OCI-M2 (cell line): Measurements from ENCODE around the gene KIRREL3.

Source experiments
- DNase-seq: peaks from one replicate; lab custom pipeline; 2025; ENCODE audit not compliant: unreplicated experiment; lab: John Stamatoyannopoulos, UW

Gene KIRREL3

DNA sequence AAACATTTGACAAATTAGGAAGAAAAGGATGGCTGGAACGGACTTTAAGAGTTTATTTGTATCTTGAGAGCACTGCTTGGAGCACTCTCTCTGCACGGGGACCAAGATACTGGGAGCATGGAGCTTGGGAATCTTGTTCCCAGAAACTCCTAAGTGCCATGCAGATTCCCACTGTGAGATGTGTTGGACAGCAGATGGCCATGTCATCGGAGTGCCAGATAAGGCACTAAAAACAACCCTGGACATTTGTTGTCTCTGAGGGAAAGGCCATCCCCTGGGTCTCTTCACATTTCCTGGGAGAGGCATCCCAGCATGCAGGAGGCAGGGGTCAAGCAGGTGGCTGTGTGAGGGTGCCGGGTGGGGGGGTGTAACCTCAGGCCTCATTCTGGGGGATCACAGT lies 2.9 kb downstream of the KIRREL3 start:
- DNase-seq: no peak

DNA sequence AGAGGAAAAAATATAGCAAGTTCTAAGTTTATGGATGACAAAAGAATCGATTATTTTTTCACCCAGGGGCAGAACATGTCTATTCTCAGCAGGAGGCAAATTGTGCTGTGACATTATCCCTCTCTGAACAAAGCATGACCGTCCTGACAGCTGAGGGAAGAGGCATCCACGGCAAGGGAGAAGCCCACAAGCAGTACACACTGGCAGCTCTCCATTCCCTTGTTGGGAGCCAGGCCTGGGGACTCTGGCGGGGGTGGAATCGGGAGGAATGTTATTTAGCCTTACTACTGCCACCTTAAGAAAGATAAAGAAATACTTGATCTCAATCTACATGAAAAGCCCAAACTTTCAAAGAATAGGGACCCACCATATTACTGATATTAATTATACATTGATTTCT lies 3.4 kb downstream of the KIRREL3 start:
- DNase-seq: no peak

- DNase-seq: no peak
Measured at GRCh38 chr11:126996036-126996804, 4.3 kb downstream of the KIRREL3 start.

DNA sequence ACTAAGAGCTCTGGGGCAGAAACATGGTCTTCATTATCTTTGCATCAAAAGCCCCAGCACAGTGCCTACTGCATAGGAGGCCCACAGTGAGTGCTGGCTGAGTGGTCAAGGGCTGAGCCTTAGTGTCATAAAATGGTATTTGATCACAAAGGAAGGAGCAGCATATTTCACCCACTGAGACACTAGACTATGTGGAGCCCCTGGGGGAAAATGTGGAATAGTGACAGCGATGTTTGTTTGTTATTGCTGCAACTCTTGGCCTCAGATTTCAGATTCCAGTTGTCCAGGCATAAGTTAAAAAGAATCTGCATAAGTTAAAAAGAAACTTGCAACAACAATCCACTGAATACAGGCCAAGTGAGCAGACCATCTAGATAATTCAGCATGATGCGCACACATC lies 7.0 kb downstream of the KIRREL3 start:
- no peak for DNase-seq

DNA sequence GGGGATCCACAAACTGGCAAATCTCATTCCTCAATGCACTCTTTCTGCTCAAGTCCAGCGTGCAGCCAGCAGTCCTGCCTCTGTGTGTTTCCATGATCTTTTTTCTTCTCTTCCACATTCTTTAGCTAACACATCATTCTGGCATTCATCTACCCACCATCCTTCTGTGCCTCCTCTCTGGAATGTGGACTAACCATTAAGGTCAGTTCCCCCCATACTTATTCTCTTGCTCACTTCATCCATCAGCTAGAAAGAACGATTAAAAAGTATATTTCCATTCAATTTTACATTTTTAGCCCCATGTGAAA lies 7.8 kb downstream of the KIRREL3 start:
- no peak for DNase-seq

DNA sequence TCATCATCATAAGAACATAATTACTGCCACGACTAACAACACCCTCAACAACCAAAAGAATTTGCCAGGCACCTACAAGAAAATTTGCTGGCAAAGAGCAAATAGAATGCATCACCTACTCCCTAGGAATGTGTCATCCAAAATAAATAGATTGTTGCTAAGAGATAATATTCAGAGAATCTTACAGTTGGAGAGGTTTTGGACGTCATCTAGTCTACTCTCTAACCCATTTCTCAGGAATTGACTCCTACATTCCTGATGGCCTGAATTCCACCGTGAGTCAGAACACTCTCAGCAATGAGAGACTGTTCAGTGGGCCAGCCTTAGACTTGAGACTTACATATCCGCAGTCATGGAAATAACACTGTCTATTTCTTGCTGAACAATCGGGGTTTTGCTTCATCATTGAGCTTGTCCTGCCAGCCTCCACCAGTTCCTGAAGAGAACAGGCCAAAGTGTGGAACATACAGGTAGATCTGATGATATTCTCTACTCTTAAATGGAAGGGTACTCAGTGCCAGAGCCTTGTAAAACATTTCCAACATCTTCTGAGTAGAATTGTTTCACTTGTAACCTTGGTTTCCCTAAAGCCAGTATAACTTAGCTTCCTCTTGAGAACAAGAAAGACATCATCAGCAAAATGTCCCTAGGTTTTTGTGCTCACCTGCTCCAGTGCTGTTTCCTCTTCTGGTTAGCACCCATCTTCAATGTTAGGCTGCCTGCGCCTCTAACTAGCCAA lies 8.3 kb downstream of the KIRREL3 start:
- DNase-seq: no peak

DNA sequence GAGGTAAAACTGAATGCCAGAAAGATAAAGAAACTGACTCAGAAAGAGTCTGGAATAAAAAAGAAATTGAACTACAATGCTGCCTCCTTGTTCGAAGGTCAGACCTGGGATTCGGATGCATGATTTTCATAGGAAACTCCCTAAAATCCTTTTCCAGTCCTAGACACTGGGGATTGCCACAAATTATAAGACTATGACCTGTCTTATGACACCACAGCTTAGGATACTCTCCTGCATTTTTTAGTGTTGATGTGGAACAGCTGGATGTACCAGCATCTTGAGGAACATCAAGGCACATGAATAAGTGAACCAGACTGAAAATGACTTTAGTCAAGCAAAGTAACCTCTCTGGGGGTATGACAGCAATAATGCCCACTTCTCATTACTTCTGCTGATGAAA lies 9.0 kb downstream of the KIRREL3 start:
- no peak for DNase-seq

DNA sequence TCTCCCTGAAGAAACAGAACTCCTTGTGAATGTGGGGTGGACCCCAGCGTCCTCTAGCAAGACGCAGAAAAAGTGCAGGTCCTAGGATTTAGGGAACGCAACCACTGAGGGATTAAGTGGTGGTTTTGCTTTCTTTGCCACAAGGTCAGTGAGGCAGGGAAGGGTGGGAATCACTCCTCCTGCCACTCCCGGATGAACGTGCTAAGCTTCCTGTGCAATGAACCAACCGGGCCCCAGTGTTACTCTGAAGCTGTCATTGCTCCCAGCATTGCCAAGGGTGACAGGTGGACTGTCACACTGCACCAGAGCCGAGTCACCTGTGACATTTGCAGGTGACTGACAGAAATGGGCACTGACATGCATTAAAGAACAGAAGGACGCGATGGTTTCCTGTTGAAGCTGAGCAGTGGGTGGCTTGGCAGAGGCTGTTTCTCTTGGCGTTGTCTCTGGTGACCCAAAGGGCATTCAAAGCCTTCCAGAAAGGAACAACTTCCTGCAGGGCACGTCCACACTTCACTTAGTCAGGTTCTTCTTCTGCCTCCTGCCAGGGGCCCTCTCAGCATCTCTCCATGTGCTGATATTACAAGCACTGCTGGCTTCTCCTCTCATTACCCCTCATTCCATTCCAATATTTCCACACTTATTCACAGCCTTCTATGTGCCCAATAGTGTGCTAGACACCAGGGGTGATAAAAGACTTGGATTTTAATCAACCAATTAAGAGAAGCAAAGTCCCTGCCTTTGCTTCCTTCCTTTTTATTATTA lies 9.7 kb downstream of the KIRREL3 start:
- DNase-seq: no peak

DNA sequence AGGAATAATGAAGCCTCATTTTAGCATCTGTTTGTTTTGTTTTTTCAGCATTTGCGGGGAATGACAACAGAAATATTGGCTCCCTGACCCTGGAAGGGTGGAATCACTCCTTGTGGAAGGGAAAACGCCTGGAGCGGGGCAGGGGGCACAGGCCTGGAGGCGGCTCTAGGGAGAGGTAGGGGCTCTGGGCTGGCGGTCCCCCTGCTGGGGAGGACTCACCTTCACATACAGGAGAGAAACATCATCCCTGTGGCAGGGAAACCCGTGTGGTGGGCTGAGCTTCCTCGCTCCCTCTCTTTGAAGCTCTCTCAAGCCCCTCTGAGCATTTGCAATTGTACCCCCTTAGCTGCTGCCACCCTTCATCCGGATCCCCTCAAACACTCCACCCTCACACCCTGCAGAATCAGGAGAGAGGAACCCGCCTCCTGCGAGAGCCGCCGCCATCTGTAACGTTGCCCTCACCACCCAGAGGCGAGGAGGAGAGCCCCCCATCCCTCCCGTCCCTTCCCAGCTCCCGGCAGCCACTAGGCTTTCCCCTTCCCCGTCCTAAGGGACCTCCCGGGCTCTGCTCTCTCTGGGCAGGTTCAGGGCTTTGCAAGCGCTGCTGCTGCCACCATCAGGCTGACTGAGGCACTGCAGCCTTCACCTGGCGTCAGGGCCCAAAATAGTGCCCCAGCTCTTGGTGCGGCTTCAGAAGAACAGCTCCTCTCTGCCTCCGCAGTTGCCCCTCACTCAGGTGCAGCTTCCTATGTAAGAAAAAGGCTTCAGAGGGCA lies 10.4 kb downstream of the KIRREL3 start:
- no peak for DNase-seq

DNA sequence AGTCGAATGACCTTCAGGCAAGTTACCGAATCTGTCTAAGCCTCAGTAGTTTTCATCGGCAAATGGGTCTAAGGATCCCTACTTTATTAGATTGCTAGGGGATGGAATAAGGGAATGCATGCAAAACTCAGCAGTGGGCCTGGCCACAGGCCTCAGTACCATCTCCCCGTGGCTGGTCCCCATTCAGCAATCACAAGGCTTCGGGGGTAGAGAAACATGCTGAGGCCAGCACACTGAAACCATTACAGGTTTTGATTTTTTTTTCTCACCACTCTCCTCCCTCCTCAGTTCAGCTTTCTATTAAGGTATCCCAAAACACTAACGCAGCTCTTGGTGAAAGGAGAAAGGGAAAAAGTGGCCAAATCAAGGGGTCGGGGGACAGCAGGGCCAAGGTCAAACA lies 11.9 kb downstream of the KIRREL3 start:
- no peak for DNase-seq

GRCh38 chr11:126981635-126982034 lies 18.9 kb downstream of the KIRREL3 start:
- DNase-seq: no peak

- no peak for DNase-seq
Measured at GRCh38 chr11:126978911-126979310, 21.7 kb downstream of the KIRREL3 start.

- no peak for DNase-seq
Measured at GRCh38 chr11:126978165-126978564, 22.4 kb downstream of the KIRREL3 start.

DNA sequence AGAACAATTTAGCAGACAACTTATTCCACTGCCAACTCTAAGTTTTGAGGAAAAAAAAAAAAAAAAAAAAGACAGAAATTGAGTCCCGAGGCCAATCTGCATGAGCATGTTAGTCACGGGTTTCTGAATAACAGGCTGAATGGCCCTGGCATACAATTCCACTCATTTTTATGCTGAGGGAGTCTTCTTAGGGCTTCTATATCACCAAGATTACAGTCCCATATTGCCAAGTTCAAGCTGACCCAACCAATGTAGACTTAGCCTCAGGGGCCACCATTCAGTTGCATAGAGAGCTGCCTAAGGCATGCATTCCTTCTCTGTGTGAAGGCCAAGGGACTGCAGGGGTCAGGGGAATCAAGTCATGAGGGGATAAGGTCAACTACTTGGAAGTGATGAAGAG lies 27.5 kb downstream of the KIRREL3 start:
- no peak for DNase-seq

DNA sequence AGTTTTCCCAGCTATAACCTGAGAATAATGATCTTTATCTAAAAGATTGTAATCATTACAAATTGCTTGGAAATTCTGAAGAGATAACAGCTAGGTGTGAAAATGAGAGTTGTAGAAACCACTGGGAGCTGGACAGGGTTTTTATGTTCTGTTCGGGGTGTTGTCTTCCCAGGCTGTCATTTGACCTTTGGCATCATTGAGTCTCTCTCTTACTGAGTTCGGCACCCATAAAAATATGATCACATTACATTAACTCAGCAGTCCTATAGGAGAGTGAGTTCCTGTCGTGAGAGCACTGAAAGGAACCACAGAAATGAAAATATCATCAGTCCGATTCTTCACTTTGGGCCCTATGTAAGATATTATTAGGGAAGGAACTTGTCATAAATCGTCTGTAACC lies 29.3 kb downstream of the KIRREL3 start:
- no peak for DNase-seq

DNA sequence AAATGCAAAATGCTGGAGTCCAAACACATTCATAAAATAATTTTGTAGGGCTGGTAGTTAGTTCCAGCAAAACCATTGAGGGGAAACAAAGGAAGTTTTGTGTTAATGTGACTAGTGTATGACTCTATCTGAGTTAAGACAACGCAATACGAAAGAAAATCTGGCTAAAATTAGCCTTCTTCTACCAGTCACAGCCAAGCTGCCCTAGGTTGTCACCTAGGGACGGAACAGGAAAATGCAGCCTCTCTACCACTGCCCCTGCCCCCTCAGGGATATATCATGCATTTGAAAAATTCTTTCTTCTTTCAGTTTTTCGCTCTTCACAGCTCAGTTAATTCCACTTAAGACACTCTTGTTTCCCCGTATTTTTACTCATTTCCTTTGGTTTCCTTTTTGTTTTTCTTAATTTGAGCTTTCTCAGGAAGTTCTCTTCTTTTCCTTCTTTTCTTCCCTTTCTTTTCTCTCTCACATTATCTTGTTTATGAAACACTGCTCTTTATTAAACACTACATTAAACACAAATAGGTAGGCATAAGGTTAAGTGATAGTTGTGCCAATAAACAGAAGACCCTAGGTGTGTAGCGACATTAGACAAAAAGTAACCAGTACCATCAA lies 30.6 kb downstream of the KIRREL3 start:
- DNase-seq: no peak

- DNase-seq: no peak
Measured at GRCh38 chr11:126968915-126969314, 31.7 kb downstream of the KIRREL3 start.

GRCh38 chr11:126965331-126965730 lies 35.2 kb downstream of the KIRREL3 start:
- no peak for DNase-seq

DNA sequence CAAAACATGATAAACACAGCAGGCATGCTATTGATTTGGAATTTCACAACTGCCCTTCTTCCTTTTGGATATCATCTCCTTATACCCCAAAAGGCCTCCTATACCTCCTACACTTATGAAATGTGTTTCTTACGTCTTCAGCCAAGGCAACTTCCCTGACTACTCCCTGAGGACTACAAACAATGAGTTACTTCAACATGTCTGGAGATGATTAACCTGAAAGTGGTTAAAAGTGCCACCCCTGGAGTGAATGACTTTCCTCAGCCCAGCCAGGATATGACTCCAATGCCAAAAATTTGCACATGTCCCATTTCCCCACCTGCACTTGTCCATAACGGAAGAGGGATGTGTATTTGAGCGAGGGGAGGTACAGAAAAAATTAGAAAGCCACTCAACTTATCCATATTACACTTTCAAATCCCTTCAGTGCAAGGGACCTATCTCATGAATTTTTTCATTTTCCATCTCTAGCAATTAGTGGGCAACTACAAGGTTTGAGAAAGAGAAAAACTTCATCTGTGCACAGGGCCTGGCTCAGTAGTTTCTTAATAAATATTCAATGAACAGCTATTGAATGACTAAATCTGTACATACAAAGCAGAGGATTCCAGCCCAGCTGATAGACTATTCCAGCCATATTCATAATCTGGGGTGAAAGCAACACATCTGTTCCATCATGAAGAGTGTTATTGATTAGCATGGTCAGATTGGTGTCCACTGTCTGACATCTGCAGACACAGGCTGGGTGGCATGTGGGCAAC lies 36.8 kb downstream of the KIRREL3 start:
- no peak for DNase-seq

- DNase-seq: no peak
Measured at GRCh38 chr11:126963115-126963514, 37.5 kb downstream of the KIRREL3 start.
